ENCODE measurements around the gene C6orf136. TPM values are rescaled to one million over a fixed set of nuclear protein-coding genes. Genes with fewer than 3 reads are reported as not detected.

Gene C6orf136
- total RNA-seq, 2 donors from 2014 or later: 71.3 to 83.3 TPM

GRCh38 chr6:30611150-30611855 is 35.6 kb upstream of the C6orf136 start:
- intact Hi-C loops (cut with DNase I): no loop called here
- H3K4me1 ChIP-seq: peaks cover 4% of the 10 kb centered on the region
- no peaks in the 10 kb centered on the region for H3K27me3 ChIP-seq
- H3K9ac ChIP-seq (ENCODE audit: low read depth in 2 of 2, low read length in 2 of 2): no peak overlapping the region
- no peak for TF ChIP-seq CTCF (IDR thresholded peaks at IDR 0.05)
- H3K9me3 ChIP-seq: no peaks in the 10 kb centered on the region
- H3K4me3 ChIP-seq: no peak overlapping the region
- peaks cover 19% of the 10 kb centered on the region for H3K36me3 ChIP-seq
- no peak overlapping the region for H3K27ac ChIP-seq
- no peak for DNase-seq

GRCh38 chr6:30611856-30612194 is 35.1 kb upstream of the C6orf136 start:
- no peak overlapping the region for H3K9ac ChIP-seq (ENCODE audit: low read depth in 2 of 2, low read length in 2 of 2)
- H3K36me3 ChIP-seq: peaks cover 14% of the 10 kb centered on the region
- no peak for DNase-seq
- H3K4me3 ChIP-seq: no peak overlapping the region
- no peaks in the 10 kb centered on the region for H3K9me3 ChIP-seq
- peaks cover 4% of the 10 kb centered on the region for H3K4me1 ChIP-seq
- no peaks in the 10 kb centered on the region for H3K27me3 ChIP-seq
- TF ChIP-seq CTCF (IDR thresholded peaks at IDR 0.05): no peak
- H3K27ac ChIP-seq: no peak overlapping the region
- intact Hi-C loops (cut with DNase I): no loop called here

- Histone ChIP-seq H3K27ac (no peak overlapping the region), H3K9me3 (no peaks in the 10 kb centered on the region), H3K4me1 (peaks cover 4% of the 10 kb centered on the region), H3K9ac (ENCODE audit: low read depth in 2 of 2, low read length in 2 of 2) (no peak overlapping the region), H3K36me3 (peaks cover 12% of the 10 kb centered on the region), H3K27me3 (no peaks in the 10 kb centered on the region), H3K4me3 (no peak overlapping the region)
- no peak for TF ChIP-seq CTCF (IDR thresholded peaks at IDR 0.05)
- intact Hi-C loops (cut with DNase I): no loop called here
- no peak for DNase-seq
These were observed 34.7 kb upstream of the C6orf136 start for GRCh38 chr6:30612213-30612612.

- Histone ChIP-seq H3K27me3 (no peaks in the 10 kb centered on the region), H3K4me3 (no peak overlapping the region), H3K36me3 (peaks cover 12% of the 10 kb centered on the region), H3K9me3 (no peaks in the 10 kb centered on the region), H3K27ac (no peak overlapping the region), H3K9ac (ENCODE audit: low read depth in 2 of 2, low read length in 2 of 2) (no peak overlapping the region), H3K4me1 (peaks cover 4% of the 10 kb centered on the region)
- intact Hi-C loops (cut with DNase I): no loop called here
- DNase-seq: no peak
- no peak for TF ChIP-seq CTCF (IDR thresholded peaks at IDR 0.05)
These were observed 34.2 kb upstream of the C6orf136 start for GRCh38 chr6:30612687-30613248.

GRCh38 chr6:30613251-30614043 is 33.5 kb upstream of the C6orf136 start:
- Histone ChIP-seq H3K9ac (ENCODE audit: low read depth in 2 of 2, low read length in 2 of 2) (peak overlapping the region in 1 of 2 donors; percentile 100), H3K27ac (no peak overlapping the region), H3K4me1 (peaks cover 4% of the 10 kb centered on the region), H3K9me3 (no peaks in the 10 kb centered on the region), H3K4me3 (no peak overlapping the region), H3K27me3 (no peaks in the 10 kb centered on the region), H3K36me3 (peaks cover 7% of the 10 kb centered on the region)
- intact Hi-C loops (cut with DNase I): no loop called here
- TF ChIP-seq CTCF (IDR thresholded peaks at IDR 0.05): no peak
- DNase-seq: no peak

All from colonic mucosa (tissue), 4 donors.